NCI-H146 treated with DMSO at 0.1 percent for 48 hours (cell line): ENCODE results near the gene CDH11.

Experiments
- DNase-seq: peaks from one replicate; lab custom pipeline; 2025; ENCODE audit not compliant: unreplicated experiment; lab: John Stamatoyannopoulos, UW

CDH11 gene

GRCh38 chr16:65070831-65071432 is 50.9 kb downstream of the CDH11 start:
- DNase-seq = no peak

- no peak for DNase-seq
These were observed 52.1 kb downstream of the CDH11 start for GRCh38 chr16:65069766-65070165.

DNA sequence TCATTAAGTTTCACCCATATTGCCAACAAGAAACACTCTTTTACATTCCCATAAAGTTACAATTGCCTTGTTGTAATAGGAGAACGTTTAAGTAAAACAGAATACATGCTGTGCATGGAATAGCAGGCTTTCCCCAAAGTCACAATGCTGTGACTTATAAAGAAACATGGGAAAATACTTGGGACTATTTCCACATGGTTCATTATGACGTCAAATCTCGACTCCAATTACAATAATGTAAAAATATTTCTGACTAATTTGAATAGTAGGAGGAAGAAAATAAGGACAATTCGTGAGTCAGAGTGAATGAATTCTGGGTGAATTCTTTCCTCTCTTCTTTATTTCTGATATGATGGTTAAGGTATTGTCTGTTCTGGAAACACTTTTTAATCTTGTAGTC is 52.8 kb downstream of the CDH11 start:
- no peak for DNase-seq

DNA sequence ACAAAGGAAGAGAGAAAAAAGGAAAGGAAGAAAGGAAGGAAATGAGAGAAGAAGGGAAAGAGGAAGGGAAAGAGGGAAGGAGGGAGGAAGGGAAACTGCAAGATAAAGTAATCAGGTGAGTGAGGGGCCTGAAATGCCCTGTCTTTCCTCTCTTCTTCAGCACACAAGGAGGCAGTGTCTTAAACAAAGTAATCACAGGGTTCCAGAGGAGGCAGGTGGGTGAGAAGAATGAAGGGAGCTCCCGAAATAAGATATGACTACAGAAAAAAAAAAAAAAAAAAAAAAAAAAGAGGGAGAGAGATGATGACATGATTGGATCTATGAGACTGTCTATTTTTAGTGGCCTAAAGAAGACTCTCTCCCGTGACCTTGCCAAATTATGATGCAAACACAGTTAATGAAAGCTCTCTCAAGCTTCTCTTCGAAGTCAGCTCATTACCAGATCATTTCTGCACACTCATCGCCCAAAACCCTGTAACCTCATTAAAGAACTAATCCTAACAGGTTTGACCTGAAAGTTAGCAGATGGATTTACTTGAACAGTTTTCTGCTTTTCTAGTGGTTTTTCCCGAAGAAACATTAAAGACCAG is 53.6 kb downstream of the CDH11 start:
- DNase-seq = no peak

DNA sequence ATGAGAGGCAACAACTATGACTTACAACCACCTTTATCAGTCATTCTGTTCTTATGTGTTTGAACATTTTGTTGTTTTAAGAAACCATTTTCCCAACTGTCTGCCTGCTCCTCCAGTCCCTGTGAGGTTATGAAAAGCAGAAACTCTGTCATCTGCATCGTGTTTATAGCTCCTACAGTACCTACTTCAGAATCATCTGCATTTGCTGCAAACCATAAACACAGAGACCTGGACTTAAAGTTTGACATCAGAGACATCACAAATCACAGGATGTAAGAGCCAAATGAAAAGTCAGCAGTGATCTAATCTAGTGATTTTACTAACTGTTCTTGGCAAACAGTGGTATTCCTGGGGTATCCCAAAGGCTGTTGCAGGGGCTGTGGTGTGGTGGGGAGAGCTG is 55.2 kb downstream of the CDH11 start:
- no peak for DNase-seq

GRCh38 chr16:65065031-65065430 is 56.8 kb downstream of the CDH11 start:
- no peak for DNase-seq

DNA sequence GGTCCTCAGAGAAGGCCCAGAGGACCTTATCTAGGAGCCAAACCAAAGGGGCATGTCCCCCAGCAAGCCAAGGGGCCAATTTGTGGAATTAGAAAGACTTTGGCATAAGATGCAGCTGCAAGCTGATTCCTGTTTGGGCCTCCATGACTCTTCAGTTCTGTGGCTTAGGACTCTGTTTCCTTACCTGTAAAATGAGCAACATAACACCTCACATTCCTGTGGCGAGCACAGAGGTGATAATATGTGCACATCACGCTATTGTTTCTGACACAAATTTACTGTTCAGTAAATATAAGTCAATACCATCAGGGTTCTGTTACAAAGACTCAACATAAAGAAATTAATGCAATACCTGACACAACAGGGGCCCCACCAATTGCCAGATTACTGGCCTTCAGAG is 57.7 kb downstream of the CDH11 start:
- DNase-seq = no peak

- DNase-seq = no peak
These were observed 58.9 kb downstream of the CDH11 start for GRCh38 chr16:65062736-65063583.

- no peak for DNase-seq
These were observed 59.8 kb downstream of the CDH11 start for GRCh38 chr16:65061935-65062518.

- DNase-seq = no peak
These were observed 60.6 kb downstream of the CDH11 start for GRCh38 chr16:65061263-65061662.

GRCh38 chr16:65059406-65059980 is 62.4 kb downstream of the CDH11 start:
- DNase-seq = no peak

DNA sequence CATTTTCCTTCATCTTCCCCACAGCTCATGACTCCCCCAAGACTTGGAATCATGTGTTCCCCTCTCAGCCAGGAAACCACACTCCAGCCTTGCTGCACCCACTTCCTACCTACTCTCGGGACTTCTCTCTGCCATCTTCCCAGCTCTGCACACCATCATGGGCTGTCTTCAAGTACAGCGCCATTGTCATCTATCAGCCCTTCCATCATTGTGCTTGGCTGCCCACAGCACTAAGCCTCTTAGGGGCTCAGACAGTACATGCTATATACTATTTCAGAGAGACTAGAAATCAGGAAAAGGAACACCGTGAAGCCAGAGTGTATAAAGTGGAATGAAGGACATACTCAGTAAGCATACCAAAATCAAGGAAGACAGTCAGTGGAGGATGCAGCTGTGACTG is 64.7 kb downstream of the CDH11 start:
- no peak for DNase-seq

- no peak for DNase-seq
These were observed 67.4 kb downstream of the CDH11 start for GRCh38 chr16:65054457-65054856.

DNA sequence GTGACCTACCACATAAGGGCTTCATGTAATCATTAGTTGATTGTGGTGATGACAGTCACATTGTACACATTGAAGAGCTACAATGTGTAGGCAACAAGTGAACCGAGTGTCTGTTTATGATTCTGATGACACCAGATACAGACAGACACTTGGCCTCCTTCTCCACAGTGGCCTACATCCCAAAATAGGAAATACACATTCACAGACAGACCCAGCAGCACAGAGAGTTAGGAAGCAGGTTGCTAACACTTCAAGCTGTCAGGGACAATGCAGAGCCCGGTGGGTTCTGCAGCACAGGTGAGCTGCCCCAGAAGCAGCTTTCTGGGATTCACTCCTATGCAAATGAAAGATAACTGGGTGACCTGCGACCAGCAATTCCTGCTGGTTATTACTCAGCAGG is 72.2 kb downstream of the CDH11 start:
- no peak for DNase-seq

- DNase-seq = no peak
These were observed 75.9 kb downstream of the CDH11 start for GRCh38 chr16:65045961-65046360.

GRCh38 chr16:65044873-65045272 is 77.0 kb downstream of the CDH11 start:
- no peak for DNase-seq

DNA sequence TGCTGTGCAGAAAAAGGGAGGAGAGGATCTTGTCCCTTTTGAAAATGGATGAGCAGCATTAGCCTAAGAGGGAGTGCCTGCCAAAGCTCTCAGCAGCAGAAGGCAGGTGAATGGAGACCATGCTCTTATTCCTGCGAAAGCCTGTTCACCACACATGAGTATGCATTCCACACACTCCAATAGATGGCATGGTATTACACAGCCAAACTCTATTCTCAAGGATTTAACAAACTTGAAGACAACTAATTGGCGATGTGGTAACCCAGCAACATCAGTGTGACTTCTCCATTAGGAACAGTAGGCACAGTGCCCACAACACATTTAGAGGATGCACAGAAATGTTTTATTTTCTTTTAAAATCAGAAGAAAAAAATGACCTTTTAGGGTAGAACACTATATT is 77.8 kb downstream of the CDH11 start:
- no peak for DNase-seq

GRCh38 chr16:65042438-65043365 is 79.2 kb downstream of the CDH11 start:
- DNase-seq = no peak

GRCh38 chr16:65041667-65042066 is 80.2 kb downstream of the CDH11 start:
- no peak for DNase-seq

- DNase-seq = no peak
These were observed 83.8 kb downstream of the CDH11 start for GRCh38 chr16:65038100-65038499.

- DNase-seq = no peak
These were observed 84.3 kb downstream of the CDH11 start for GRCh38 chr16:65037556-65037955.
